Stimulated activated CD8-positive, alpha-beta memory T cell treated with anti-CD3 and anti-CD28 coated beads, Interleukin-12 subunit alpha, Interleukin-12 subunit beta, amount 100 ng/mL, for 1 hour (primary cell): ENCODE data around the gene FBXL17.

ENCODE experiments used
- DNase-seq: peaks from one replicate; pipeline ENCODE4 v3.0.0-alpha.2; 2020; ENCODE audit warnings: low read depth

FBXL17 gene

DNA sequence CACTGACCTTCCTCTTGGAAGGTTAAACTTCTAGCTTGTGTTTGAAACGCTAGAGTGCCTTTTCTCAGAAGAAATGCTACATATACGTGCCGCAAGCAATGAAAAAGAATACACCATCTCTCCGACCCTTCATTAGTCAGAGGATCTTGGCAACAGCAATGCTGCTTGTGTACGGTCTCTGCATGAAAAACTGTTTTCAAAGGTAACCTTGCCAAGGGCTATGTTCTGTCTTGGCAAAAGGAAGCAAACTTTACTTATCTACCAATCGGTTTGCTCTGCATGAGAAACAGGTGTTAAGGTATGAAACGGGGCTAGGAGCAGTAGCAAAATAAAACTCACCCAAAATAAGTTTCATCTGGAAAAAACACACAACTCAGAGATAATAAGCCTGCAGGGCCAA, 297.8 kb downstream of the FBXL17 start:
- DNase-seq: no peak

- no peak for DNase-seq
Observed at GRCh38 chr5:108083232-108083631, 298.7 kb downstream of the FBXL17 start.

DNA sequence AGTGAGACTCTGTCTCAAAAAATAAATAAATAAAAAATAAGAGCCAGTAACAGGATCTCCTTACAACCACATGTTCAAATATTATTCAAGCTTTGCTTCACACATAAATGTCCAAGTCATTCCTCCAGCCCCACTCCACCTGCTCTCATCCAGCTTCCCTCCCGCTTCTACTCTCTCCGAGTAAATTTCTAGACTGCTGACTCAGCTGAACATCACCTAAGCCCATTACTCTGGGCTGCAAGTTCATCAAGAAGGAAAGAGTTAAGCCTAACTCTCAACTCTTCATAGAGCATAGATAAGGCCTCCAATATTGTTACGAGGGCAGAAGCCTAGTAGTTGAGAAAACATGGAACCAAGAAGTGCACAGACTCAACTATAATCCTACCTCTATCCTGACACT, 300.2 kb downstream of the FBXL17 start:
- no peak for DNase-seq

GRCh38 chr5:108079753-108080152, 302.1 kb downstream of the FBXL17 start:
- no peak for DNase-seq

GRCh38 chr5:108078882-108079281, 303.0 kb downstream of the FBXL17 start:
- no peak for DNase-seq

- no peak for DNase-seq
Observed at GRCh38 chr5:108078345-108078744, 303.6 kb downstream of the FBXL17 start.

DNA sequence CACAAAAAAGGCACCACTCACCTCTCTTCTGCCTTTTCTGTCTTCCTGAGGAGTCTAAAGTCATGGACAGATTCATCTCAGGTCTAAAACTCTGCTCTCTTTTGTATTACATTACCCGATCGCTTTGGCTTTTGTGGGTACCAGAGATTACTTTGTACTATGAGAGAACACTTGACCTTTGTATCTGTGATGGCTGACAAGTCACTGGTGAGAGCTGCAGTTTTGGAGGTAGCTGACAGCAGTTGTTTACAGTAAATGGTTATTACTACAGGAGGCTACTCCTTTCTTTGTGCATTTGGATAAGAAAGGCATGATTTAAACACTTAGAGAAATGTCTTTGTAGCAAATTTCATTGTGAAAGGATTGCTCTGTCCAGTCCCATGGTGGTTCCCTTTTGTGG, 307.3 kb downstream of the FBXL17 start:
- DNase-seq: no peak

- no peak for DNase-seq
Observed at GRCh38 chr5:108064302-108064701, 317.6 kb downstream of the FBXL17 start.

DNA sequence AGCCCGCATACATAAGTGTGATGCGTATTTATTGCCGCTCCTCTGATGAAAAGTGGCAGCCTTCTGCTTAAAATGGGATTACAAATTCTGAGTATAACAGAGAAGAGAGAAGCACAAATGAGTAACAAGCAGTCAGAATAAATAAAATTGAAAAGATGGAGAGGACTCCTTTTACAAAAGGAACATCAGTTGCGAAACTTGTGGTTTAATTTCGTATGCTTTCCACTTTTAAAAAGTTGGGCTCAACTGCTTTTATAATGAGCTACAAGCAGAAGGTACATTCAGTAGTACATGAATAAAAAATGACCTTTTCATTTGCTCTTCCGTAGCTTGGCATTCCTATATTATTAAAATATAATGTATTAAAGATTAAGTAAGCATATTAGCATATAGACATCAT, 320.0 kb downstream of the FBXL17 start:
- no peak for DNase-seq

DNA sequence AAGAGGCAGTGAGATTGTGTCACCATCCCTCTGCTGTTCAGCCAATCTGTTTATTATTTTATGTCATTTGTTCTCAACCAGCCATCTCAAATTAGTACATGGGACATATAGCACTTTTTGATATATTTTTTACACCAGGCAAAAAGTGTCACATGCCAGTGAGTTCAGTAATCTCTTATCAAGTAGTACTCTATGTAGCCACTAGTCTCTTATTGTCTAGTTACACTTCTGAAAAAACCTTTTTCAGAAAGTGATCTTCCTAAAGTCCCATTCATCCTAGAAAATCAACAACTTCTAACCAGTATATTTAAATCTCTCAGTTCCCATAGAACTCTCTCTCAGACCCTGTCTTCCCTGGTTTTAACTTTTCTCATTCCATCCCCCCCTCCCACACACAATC, 321.6 kb downstream of the FBXL17 start:
- DNase-seq: no peak

- no peak for DNase-seq
Observed at GRCh38 chr5:108059334-108059733, 322.6 kb downstream of the FBXL17 start.

DNA sequence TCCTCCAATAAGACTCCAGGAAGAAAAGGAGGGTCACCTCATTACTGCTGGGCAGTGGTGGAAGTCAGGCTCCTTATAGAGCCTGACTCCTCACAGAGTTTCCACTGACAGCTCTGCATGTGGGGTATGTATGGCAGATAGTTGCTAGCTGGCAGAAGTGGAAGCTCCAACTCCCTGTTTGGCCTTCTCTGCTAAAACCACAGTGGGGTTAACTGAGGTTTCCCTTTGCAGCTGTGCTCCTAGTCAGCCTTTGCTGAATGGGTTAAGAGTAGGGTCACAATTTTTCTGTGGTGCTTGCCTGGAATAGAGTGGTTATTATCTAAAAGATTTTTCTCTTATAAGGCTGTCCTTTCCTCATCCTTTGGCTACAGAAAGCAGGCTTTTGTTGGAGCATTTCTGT, 327.5 kb downstream of the FBXL17 start:
- no peak for DNase-seq

DNA sequence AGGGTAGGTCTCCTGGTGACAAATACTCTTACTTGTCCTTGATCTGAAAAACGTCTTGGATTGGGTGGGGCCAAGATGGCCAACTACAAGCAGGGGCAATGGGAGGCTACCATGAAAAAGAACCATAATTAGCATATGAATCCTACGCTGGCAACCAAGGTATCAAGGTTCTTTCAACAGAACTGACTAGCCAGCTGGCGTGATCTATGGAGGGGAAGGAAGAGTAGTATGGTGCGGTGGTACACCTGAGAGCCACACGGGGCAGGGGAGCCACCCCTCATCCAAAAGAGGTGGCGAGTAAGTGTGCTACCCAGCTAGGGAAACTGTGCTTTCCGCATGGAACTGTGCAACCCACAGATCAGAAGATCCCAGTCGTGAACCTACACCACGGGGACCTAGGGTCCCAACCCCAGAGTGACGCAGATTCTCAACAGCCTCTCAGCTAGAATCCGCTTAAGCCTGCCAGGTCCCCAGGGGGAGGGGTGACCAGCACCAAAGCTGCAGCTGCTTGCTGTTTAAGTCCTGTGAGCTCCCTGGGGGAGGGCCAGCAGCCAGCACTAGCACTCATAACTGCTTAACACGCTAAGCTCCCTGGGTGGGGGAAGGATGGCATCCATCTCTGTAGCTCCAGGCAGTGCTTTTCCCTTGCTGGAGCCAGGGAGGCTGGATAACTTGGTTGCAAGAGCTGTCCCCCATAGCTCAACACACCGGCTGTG, 334.8 kb downstream of the FBXL17 start:
- DNase-seq: no peak

DNA sequence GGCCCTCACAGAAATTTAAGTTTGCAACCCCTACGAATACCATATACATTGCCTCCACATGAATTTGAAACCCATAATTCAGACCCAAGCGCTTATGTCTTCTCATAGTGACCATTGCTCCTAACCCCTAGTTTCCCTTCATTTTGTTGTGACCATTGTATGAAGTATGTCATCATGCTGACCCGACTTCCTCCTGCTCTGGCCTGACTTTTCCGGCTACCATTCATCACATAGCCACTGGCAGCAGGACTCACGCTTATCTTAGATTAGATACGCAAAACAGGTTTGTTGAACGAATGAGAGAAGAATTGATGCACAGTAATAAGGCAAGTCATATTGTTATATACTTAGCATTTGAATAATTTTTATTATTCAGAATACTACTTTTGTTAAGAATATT, 345.4 kb downstream of the FBXL17 start:
- no peak for DNase-seq

GRCh38 chr5:108028883-108029282, 353.0 kb downstream of the FBXL17 start:
- no peak for DNase-seq

- no peak for DNase-seq
Observed at GRCh38 chr5:108028412-108028811, 353.5 kb downstream of the FBXL17 start.

- DNase-seq: no peak
Observed at GRCh38 chr5:108025957-108026356, 355.9 kb downstream of the FBXL17 start.

DNA sequence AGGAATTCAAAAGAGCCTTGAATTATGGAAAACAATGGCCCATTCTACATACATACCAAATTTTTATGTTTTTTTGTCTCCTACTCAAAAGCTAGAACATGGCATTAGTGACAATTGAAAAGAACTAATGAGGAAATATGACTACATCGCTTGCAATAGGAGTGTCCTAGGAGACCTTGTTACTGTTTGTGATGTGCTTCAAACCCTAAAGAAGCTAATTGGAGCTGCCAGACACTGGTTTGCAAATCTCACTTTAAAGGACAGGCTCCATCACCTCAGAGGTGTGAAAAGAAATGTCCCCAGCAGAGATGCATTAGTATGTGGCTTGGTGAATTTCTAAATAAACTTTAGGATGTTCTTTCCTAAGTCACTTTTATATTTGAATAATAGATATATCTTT, 356.9 kb downstream of the FBXL17 start:
- no peak for DNase-seq

DNA sequence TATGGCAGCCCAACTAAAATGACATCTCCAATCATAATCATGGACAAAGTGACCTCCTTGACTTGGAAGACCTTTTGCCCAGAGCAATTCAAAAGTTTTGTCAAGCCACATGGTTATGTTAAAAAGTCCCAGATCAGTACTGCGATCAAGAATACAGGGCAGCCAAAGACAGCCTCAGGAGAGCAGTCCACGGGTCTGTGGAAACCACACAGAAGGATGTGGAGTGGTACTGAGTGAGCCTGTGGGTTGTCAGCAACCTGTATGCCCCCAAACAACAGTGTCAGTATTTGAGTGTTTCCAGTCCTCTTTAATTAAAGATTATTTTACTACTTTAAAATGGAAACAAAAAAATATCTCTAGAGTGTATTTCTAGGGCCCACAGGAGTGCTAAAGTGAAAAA, 365.8 kb downstream of the FBXL17 start:
- DNase-seq: no peak

- DNase-seq: no peak
Observed at GRCh38 chr5:108006791-108007190, 375.1 kb downstream of the FBXL17 start.

DNA sequence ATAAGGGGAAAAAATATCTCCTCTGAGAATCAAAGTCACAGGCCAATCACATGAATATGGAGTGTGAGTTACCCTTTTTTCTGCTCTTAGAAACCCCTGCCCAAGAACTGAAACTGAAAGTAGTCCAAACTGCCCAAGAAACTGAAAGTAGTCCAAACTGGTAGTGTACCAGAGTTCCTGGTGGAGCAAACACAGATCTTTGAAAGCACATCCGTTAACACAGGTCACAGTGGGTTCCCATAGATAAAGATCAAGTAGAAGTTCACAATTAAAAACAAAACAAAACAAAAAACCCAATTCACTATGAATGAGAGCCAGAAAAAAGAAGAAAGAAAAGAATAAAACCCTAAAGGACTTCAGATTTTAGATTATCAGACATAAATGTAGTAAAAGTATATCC, 378.7 kb downstream of the FBXL17 start:
- no peak for DNase-seq

- DNase-seq: no peak
Observed at GRCh38 chr5:108001222-108001621, 380.7 kb downstream of the FBXL17 start.

- no peak for DNase-seq
Observed at GRCh38 chr5:107997338-107997980, 384.4 kb downstream of the FBXL17 start.

- DNase-seq: no peak
Observed at GRCh38 chr5:107993341-107993740, 388.6 kb downstream of the FBXL17 start.
